GM23338 (cell line): ENCODE results near the gene TMEM222. TPM values are rescaled to one million over a fixed set of nuclear protein-coding genes. Genes with fewer than 3 reads are reported as not detected.
A peak's percentile ranks its signal among the peaks of the same experiment; 100 is the strongest.

Source experiments
- ATAC-seq: fragments of 200-7000 bp; cut with Tn5 transposase; 3 replicates; pipeline ENCODE4 v1.9.1; 2020
- DNase-seq: peaks from one replicate; pipeline ENCODE4 v3.0.0-alpha.2; 2015; ENCODE audit warnings: low spot score
- H2AFZ ChIP-seq: fragments of 200-600 bp; sonication (generic); 2 replicates; pipeline ENCODE4 v1.8.0; 2016; ENCODE audit warnings: antibody characterized with exemption, mild to moderate bottlenecking, moderate library complexity
- H3F3A ChIP-seq: fragments of 200-600 bp; sonication (generic); replicated peaks from 2 replicates; pipeline ENCODE4 v1.8.0; 2017; ENCODE audit warnings: antibody characterized with exemption, mixed run types, low read depth
- H3K27ac ChIP-seq: fragments of 200-600 bp; sonication (generic); 2 replicates; pipeline ENCODE4 v1.6.1; 2016; ENCODE audit warnings: low read depth
- H3K27me3 ChIP-seq: fragments of 200-600 bp; sonication (generic); 2 replicates; pipeline ENCODE4 v1.8.0; 2016; ENCODE audit warnings: mild to moderate bottlenecking, mixed run types, moderate library complexity; ENCODE audit not compliant: insufficient read depth
- H3K36me3 ChIP-seq: fragments of 200-600 bp; sonication (generic); 2 replicates; pipeline ENCODE4 v1.8.0; 2016; ENCODE audit warnings: mild to moderate bottlenecking; ENCODE audit not compliant: insufficient read depth
- H3K4me1 ChIP-seq: fragments of 200-600 bp; sonication (generic); 2 replicates; pipeline ENCODE4 v1.8.0; 2016; ENCODE audit warnings: mild to moderate bottlenecking, moderate library complexity; ENCODE audit not compliant: insufficient read depth
- H3K4me2 ChIP-seq: fragments of 200-600 bp; sonication (generic); 2 replicates; pipeline ENCODE4 v1.7.1; 2017; ENCODE audit warnings: mixed run types
- H3K4me3 ChIP-seq: fragments of 200-600 bp; sonication (generic); 2 replicates; pipeline ENCODE4 v1.6.1; 2016; ENCODE audit warnings: mixed run types
- H3K79me2 ChIP-seq: fragments of 200-600 bp; sonication (generic); replicated peaks from 2 replicates; pipeline ENCODE4 v1.8.0; 2017; ENCODE audit warnings: mild to moderate bottlenecking; ENCODE audit not compliant: insufficient read depth
- H3K9me2 ChIP-seq: fragments of 200-600 bp; sonication (generic); 2 replicates; pipeline ENCODE4 v1.8.0; 2017; ENCODE audit not compliant: insufficient read depth
- H4K20me1 ChIP-seq: fragments of 200-600 bp; sonication (generic); replicated peaks from 2 replicates; pipeline ENCODE4 v1.8.0; 2017; ENCODE audit warnings: mild to moderate bottlenecking; ENCODE audit not compliant: insufficient read depth
- H3K27ac Mint-ChIP-seq: 2 replicates; pipeline ENCODE4 v1.8.0; 2020; ENCODE audit warnings: inconsistent platforms, mild to moderate bottlenecking, moderate library complexity, mixed read lengths
- H3K27me3 Mint-ChIP-seq: 3 replicates; pipeline ENCODE4 v1.8.0; 2022; ENCODE audit warnings: low read depth, mild to moderate bottlenecking, moderate library complexity, mixed read lengths, inconsistent platforms; ENCODE audit not compliant: insufficient read depth, poor library complexity
- H3K36me3 Mint-ChIP-seq: 3 replicates; pipeline ENCODE4 v1.8.0; 2021; ENCODE audit warnings: low read depth, mild to moderate bottlenecking, inconsistent platforms, moderate library complexity, mixed read lengths
- H3K4me1 Mint-ChIP-seq: 3 replicates; pipeline ENCODE4 v1.8.0; 2020; ENCODE audit warnings: mild to moderate bottlenecking, inconsistent platforms, mixed read lengths
- H3K4me3 Mint-ChIP-seq: 3 replicates; pipeline ENCODE4 v1.8.0; 2021; ENCODE audit warnings: moderate library complexity, mild to moderate bottlenecking, inconsistent platforms, mixed read lengths
- H3K9me3 Mint-ChIP-seq: 3 replicates; pipeline ENCODE4 v1.8.0; 2020; ENCODE audit warnings: moderate library complexity, mild to moderate bottlenecking, inconsistent platforms, mixed read lengths
- CREB1 ChIP-seq: fragments of 250-450 bp; sonication (Bioruptor Pico); IDR thresholded peaks from 2 replicates; pipeline ENCODE4 v1.5.0; 2020; ENCODE audit warnings: low read depth, mild to moderate bottlenecking, moderate library complexity
- EZH2 ChIP-seq: fragments of 200-600 bp; sonication (generic); IDR thresholded peaks from one replicate; pipeline ENCODE4 v1.8.0; 2017; ENCODE audit warnings: antibody characterized with exemption, mild to moderate bottlenecking, low read depth; ENCODE audit not compliant: unreplicated experiment
- EZH2phosphoT487 ChIP-seq: fragments of 200-600 bp; sonication (generic); IDR thresholded peaks from one replicate; pipeline ENCODE4 v1.8.1; 2018; ENCODE audit warnings: antibody characterized with exemption; ENCODE audit not compliant: unreplicated experiment
- JUNB ChIP-seq: IDR thresholded peaks from one replicate; pipeline ENCODE4 v1.6.1; 2016; ENCODE audit warnings: antibody characterized with exemption; ENCODE audit not compliant: unreplicated experiment
- POLR2AphosphoS5 ChIP-seq: IDR thresholded peaks from 2 replicates; pipeline ENCODE4 v1.6.1; 2016; ENCODE audit warnings: antibody characterized with exemption, low read depth
- STAT1 ChIP-seq: IDR thresholded peaks from one replicate; pipeline ENCODE4 v1.6.1; 2016; ENCODE audit warnings: antibody characterized with exemption; ENCODE audit not compliant: unreplicated experiment
- ZNF114 ChIP-seq: fragments of 250-450 bp; sonication (Bioruptor Pico); IDR thresholded peaks from 2 replicates; pipeline ENCODE4 v1.5.0; 2020; ENCODE audit warnings: mild to moderate bottlenecking, moderate library complexity
- polyA plus RNA-seq: library from polyadenylated mRNA; unstranded; fragments of >200 nt; fragmentation: Nextera tagmentation; extraction: Ambion mirVana; gene quantifications from 2 replicates; pipeline ENCODE4 v1.2.1, GENCODE V29; 2016
- total RNA-seq: library from RNA; depleted of rRNA; stranded (reverse); fragments of >200 nt; shearing (Covaris generic); gene quantifications from 2 replicates; pipeline ENCODE4 v1.2.3, GENCODE V29; 2014
- TF ChIP-seq, protein P1 (sequence below): IDR thresholded peaks from 2 replicates; pipeline ENCODE4 v1.6.1; 2016; ENCODE audit warnings: antibody characterized with exemption
- TF ChIP-seq, protein P2 (sequence below), 2 experiments: fragments of 200-600 bp in 1 of 2; sonication (generic) in 1 of 2; conservative IDR thresholded peaks; 2 replicates each; pipeline versions ENCODE4 v1.5.1 to v1.6.1; 2016 to 2017; ENCODE audit warnings: antibody characterized with exemption in 2 of 2, low read depth in 2 of 2, mild to moderate bottlenecking in 2 of 2, moderate library complexity in 1 of 2

TMEM222 gene
- total and polyA plus RNA-seq, 2 experiments from 2014 or later: 17.8 to 22.6 TPM

DNA sequence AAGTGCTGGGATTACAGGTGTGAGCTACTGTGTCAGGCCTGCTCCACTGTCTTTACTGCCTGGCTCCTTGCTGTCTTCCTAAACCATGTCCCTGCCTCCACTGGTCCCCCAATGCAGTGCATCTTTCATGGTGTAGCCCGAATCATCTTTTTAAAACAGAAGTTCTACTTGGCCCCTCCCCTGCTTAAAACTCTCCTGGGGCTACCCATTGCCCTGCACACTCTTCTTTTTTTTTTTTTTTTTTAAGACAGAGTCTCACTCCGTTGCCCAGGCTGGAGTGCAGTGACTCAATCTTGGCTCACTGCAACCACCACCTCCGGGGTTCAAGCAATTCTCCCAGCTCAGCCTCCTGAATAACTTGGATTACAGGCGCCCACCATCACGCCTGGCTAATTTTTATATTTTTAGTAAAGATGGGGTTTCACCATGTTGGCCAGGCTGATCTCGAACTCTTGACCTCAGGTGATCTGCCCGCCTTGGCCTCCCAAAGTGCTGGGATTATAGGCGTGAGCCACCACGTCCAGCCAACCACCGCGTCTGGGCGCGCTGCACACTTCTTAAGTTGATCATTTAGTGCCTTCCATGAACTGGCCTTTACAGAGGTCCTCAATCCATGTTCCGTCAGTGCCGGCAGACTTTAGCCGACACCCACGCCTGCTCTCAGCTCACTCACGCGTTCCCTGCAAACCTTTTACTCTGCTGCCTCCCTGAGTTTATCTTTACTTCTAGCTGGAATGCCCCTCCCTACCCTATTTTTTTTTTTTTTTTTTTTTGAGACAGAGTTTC, 50.3 kb downstream of the TMEM222 start:
- no peaks in the 10 kb centered on the region for H3K9me3 Mint-ChIP-seq
- no peak overlapping the region for H3K27ac Mint-ChIP-seq
- Histone ChIP-seq H3K4me1 (peaks cover 7% of the 10 kb centered on the region), H3F3A (peaks cover 8% of the 10 kb centered on the region; the same call in 1 of the 2 replicates), H4K20me1 (no peaks in the 10 kb centered on the region), H3K27ac (no peak overlapping the region), H2AFZ (0 out of 2 replicates have a peak overlapping the region, but pooled peaks have one; percentile 18), H3K9me2 (no peaks in the 10 kb centered on the region), H3K27me3 (no peaks in the 10 kb centered on the region), H3K4me3 (no peak overlapping the region), H3K79me2 (no peaks in the 10 kb centered on the region), H3K4me2 (no peak overlapping the region), H3K36me3 (no peaks in the 10 kb centered on the region)
- TF ChIP-seq, protein P1, sequence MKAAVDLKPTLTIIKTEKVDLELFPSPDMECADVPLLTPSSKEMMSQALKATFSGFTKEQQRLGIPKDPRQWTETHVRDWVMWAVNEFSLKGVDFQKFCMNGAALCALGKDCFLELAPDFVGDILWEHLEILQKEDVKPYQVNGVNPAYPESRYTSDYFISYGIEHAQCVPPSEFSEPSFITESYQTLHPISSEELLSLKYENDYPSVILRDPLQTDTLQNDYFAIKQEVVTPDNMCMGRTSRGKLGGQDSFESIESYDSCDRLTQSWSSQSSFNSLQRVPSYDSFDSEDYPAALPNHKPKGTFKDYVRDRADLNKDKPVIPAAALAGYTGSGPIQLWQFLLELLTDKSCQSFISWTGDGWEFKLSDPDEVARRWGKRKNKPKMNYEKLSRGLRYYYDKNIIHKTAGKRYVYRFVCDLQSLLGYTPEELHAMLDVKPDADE: no peak
- TF ChIP-seq JUNB: no peak
- TF ChIP-seq CREB1: no peak
- TF ChIP-seq, protein P2, sequence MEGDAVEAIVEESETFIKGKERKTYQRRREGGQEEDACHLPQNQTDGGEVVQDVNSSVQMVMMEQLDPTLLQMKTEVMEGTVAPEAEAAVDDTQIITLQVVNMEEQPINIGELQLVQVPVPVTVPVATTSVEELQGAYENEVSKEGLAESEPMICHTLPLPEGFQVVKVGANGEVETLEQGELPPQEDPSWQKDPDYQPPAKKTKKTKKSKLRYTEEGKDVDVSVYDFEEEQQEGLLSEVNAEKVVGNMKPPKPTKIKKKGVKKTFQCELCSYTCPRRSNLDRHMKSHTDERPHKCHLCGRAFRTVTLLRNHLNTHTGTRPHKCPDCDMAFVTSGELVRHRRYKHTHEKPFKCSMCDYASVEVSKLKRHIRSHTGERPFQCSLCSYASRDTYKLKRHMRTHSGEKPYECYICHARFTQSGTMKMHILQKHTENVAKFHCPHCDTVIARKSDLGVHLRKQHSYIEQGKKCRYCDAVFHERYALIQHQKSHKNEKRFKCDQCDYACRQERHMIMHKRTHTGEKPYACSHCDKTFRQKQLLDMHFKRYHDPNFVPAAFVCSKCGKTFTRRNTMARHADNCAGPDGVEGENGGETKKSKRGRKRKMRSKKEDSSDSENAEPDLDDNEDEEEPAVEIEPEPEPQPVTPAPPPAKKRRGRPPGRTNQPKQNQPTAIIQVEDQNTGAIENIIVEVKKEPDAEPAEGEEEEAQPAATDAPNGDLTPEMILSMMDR (conservative IDR thresholded peaks at IDR 0.05; ENCODE audit: low read depth in 2 of 2): 0 out of 4 replicates have a peak, but pooled peaks of 1 of the 2 experiments have one; percentile 5
- TF ChIP-seq EZH2: no peak
- TF ChIP-seq EZH2phosphoT487: no peak
- H3K27me3 Mint-ChIP-seq: no peaks in the 10 kb centered on the region
- peaks cover 12% of the 10 kb centered on the region for H3K4me1 Mint-ChIP-seq
- DNase-seq (no peak), ATAC-seq (no peak)
- no peak overlapping the region for H3K4me3 Mint-ChIP-seq
- H3K36me3 Mint-ChIP-seq: no peaks in the 10 kb centered on the region

DNA sequence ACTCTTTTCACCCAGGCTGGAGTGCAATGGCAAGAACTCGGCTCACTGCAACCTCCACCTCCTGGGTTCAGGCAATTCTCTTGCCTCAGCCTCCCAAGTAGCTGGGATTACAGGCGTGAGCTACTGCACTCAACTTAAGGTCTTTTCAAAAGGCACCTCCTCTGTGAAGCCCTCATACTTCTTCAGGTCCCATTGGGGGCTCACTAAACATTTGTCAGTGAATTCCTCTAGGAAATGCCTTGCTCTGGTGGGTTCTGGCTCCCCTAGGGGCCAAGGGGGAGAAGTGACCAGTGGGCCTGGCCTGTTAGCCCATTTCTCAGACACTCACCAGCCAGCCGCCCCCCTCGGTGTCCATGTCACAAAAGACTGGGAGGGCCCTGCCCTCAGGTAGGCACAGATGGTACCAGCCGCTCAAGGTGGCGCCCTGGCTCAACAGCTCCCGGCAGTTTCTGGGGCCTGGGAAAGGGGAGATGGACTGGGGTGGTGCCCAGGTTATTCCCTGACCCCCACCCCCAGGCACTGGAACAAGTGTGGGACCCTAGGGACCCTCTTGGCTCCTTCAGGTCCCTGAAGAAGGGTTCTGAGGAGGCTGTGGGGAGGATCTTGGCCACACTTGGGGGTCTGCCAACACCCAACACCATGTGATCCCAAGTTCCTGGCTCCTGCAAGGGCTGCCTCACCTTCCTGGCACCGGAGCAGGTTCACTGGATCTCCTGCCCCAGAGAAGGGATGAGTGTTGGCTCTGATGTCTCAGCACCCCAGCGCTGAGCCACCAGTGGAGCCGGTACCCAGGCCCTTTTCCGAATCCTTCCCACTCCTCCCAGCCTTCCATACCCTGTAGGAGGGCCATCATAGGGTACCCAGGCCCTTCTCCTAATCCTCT, 51.1 kb downstream of the TMEM222 start:
- Mint-ChIP-seq H3K36me3 (no peaks in the 10 kb centered on the region), H3K4me1 (peaks cover 10% of the 10 kb centered on the region; the same call in 1 of the 3 replicates), H3K27ac (no peak overlapping the region), H3K27me3 (no peaks in the 10 kb centered on the region), H3K9me3 (no peaks in the 10 kb centered on the region), H3K4me3 (no peak overlapping the region)
- Histone ChIP-seq H4K20me1 (no peaks in the 10 kb centered on the region), H3K27ac (no peak overlapping the region), H3K4me2 (no peak overlapping the region), H3K27me3 (no peaks in the 10 kb centered on the region), H3F3A (no peaks in the 10 kb centered on the region), H2AFZ (0 out of 2 replicates have a peak overlapping the region, but pooled peaks have one; percentile 18), H3K4me1 (no peaks in the 10 kb centered on the region; the same call in 1 of the 2 replicates), H3K36me3 (no peaks in the 10 kb centered on the region), H3K79me2 (no peaks in the 10 kb centered on the region), H3K9me2 (no peaks in the 10 kb centered on the region), H3K4me3 (no peak overlapping the region)
- DNase-seq (peak; percentile 82), ATAC-seq (peak; percentile 89)
- TF ChIP-seq, protein P2 (conservative IDR thresholded peaks at IDR 0.05; ENCODE audit: low read depth in 2 of 2): peak; percentile 60 to 65
- no peak for TF ChIP-seq POLR2AphosphoS5
- no peak for TF ChIP-seq ZNF114
- no peak for TF ChIP-seq STAT1
